GM12878 (cell line): ENCODE measurements around the gene ZBTB6. TPM values are rescaled to one million over a fixed set of nuclear protein-coding genes. Genes with fewer than 3 reads are reported as not detected.

Experiments
- ATAC-seq: fragments of 200-7000 bp; cut with Tn5 transposase; 3 replicates; pipeline ENCODE4 v1.9.1; 2020; ENCODE audit warnings: mild to moderate bottlenecking, moderate library complexity
- BruUV-seq: library from RNA; stranded (reverse); fragments of 400-500 nt; replicated peaks from 2 replicates; lab custom pipeline; 2021; lab: Mats Ljungman, UMichigan
- CTCF ChIA-PET: fragments of 300-600 bp; sonication (Branson Sonifier 250); formaldehyde crosslinking; extraction: SDS; loops from one replicate; lab custom pipeline; 2021; ENCODE audit warnings: inconsistent platforms; lab: Yijun Ruan, JAX
- POLR2A ChIA-PET: fragments of 350-600 bp; formaldehyde crosslinking; extraction: SDS; loops from one replicate; lab custom pipeline; 2021; ENCODE audit warnings: inconsistent platforms; lab: Charles Lee
- RAD21 ChIA-PET: fragments of 300-600 bp; sonication (Branson Sonifier 250); formaldehyde crosslinking; loops from one replicate; lab custom pipeline; 2023; ENCODE audit warnings: antibody characterized with exemption; ENCODE audit not compliant: unreplicated experiment; lab: Charles Lee
- SMC1A ChIA-PET: fragments of 300-600 bp; sonication (Branson Sonifier 250); formaldehyde crosslinking; loops from one replicate; lab custom pipeline; 2023; ENCODE audit not compliant: unreplicated experiment, uncharacterized antibody; lab: Charles Lee
- DNase-seq: peaks from one replicate; pipeline ENCODE4 v3.0.0-alpha.2; 2011; ENCODE audit warnings: low read depth, low spot score
- FAIRE-seq: peaks from 3 replicates; lab custom pipeline; 2011; peaks lifted over from hg19 to GRCh38; lab: Jason Lieb, UNC
- H2AFZ ChIP-seq: 2 replicates; pipeline ENCODE4 v1.6.0; 2011; ENCODE audit warnings: low read depth, low read length, control low read depth; ENCODE audit not compliant: control insufficient read depth
- H3K27ac ChIP-seq: 2 replicates; pipeline ENCODE4 v1.5.1; 2011; ENCODE audit warnings: control low read depth; ENCODE audit not compliant: control insufficient read depth, insufficient read depth
- H3K27me3 ChIP-seq, 2 experiments: replicated peaks in 1 of 2; 2 replicates each; pipeline versions ENCODE4 v1.6.0 to v1.6.1; 2011; ENCODE audit warnings: low read length in 1 of 2; ENCODE audit not compliant: control insufficient read depth in 2 of 2, insufficient read depth in 2 of 2
- H3K36me3 ChIP-seq, 2 experiments: 2 replicates each; pipeline ENCODE4 v1.5.1; 2011; ENCODE audit warnings: low read length in 1 of 2; ENCODE audit not compliant: control insufficient read depth in 2 of 2, insufficient read depth in 2 of 2
- H3K4me1 ChIP-seq: 2 replicates; pipeline ENCODE4 v1.6.1; 2011; ENCODE audit warnings: mild to moderate bottlenecking, low read length, moderate library complexity, mixed read lengths; ENCODE audit not compliant: control insufficient read depth, insufficient read depth
- H3K4me2 ChIP-seq: 2 replicates; pipeline ENCODE4 v1.6.0; 2011; ENCODE audit warnings: control low read depth; ENCODE audit not compliant: control insufficient read depth, insufficient read depth
- H3K4me3 ChIP-seq: fragments of 200-600 bp; sonication (generic); 2 replicates; pipeline ENCODE4 v1.5.1; 2016
- H3K79me2 ChIP-seq: 2 replicates; pipeline ENCODE4 v1.6.0; 2011; ENCODE audit warnings: low read length; ENCODE audit not compliant: control insufficient read depth, insufficient read depth
- H3K9ac ChIP-seq: 2 replicates; pipeline ENCODE4 v1.8.0; 2011; ENCODE audit warnings: low read length, control low read depth, mixed read lengths; ENCODE audit not compliant: control insufficient read depth, insufficient read depth
- H3K9me3 ChIP-seq: replicated peaks from 3 replicates; pipeline ENCODE4 v1.5.1; 2011; ENCODE audit warnings: mild to moderate bottlenecking, low read length; ENCODE audit not compliant: control insufficient read depth, insufficient read depth
- H4K20me1 ChIP-seq: 2 replicates; pipeline ENCODE4 v1.6.0; 2011; ENCODE audit not compliant: control insufficient read depth, insufficient read depth
- CUX1 ChIP-seq: IDR thresholded peaks from 2 replicates; pipeline ENCODE4 v1.6.1; 2012; ENCODE audit warnings: improper control_type of control experiment, low read depth, low read length; ENCODE audit not compliant: insufficient replicate concordance
- NFYA ChIP-seq: IDR thresholded peaks from 2 replicates; pipeline ENCODE4 v1.6.1; 2011; ENCODE audit warnings: low read depth, mild to moderate bottlenecking, low read length, improper control_type of control experiment, borderline replicate concordance
- ZNF687 ChIP-seq: fragments of 450-650 bp; IDR thresholded peaks from 2 replicates; pipeline ENCODE4 v1.6.1; 2017; ENCODE audit warnings: mild to moderate bottlenecking, moderate library complexity
- WGBS: methylation state at CpG from one replicate; pipeline ENCODE4 v1.1.6; 2016; ENCODE audit warnings: low lambda C conversion rate; ENCODE audit not compliant: insufficient replicate concordance, insufficient coverage; ENCODE audit errors: missing lambda C conversion rate; 5-methylcytosine and 5-hydroxymethylcytosine counted together
- in situ Hi-C: fragments of 300-500 bp; cut with MboI; formaldehyde crosslinking; loops from 9 replicates; pipeline ENCODE4 v1.14.3; 2018; ENCODE audit warnings: mixed read lengths
- intact Hi-C: fragments of 100-400 bp; cut with micrococcal nuclease; formaldehyde crosslinking; loops from one replicate; pipeline ENCODE4 v1.14.2; 2022; ENCODE audit not compliant: unreplicated experiment
- polyA plus RNA-seq, 11 experiments: library from polyadenylated mRNA; depleted of rRNA in 4 of 11; unstranded in 6 of 11; stranded (reverse) in 5 of 11; fragments of >200 nt; fragmentation: Nextera tagmentation in 4 of 11; fragmentation: Illumina TruSeq in 1 of 11; extraction: Ambion mirVana in 4 of 11; extraction: Trizol in 1 of 11; gene quantifications; 1 replicate in 1 of 11; 2 replicates in 10 of 11; pipeline versions ENCODE4 v1.2.1 to v1.2.3, GENCODE V29; 2011 to 2016; ENCODE audit warnings: inconsistent platforms in 2 of 11, missing spikeins in 2 of 11, low read depth in 1 of 11
- total RNA-seq, 4 experiments: library from RNA; depleted of rRNA in 3 of 4; stranded (reverse); fragments of >200 nt in 3 of 4; fragmentation: Illumina TruSeq in 1 of 4; extraction: Trizol in 1 of 4; gene quantifications; 2 replicates each; pipeline versions ENCODE4 v1.2.1 to v1.2.3, GENCODE V29; 2013 to 2021

ZBTB6 gene
- total and polyA plus RNA-seq, 10 of the 15 experiments (the other 5 are each of a cell fraction or from before 2014, with no cell fraction given), result 1.7 to 11.5 (median 7.0) TPM

GRCh38 chr9:122936883-122937282 is 23.8 kb upstream of the ZBTB6 start:
- Histone ChIP-seq H3K4me3 (no peak overlapping the region), H4K20me1 (no peaks in the 10 kb centered on the region), H3K36me3 (peaks cover 0 to 19% of the 10 kb centered on the region in 2 experiments; a peak in 1 of 4 replicates), H3K4me1 (peaks cover 9% of the 10 kb centered on the region; the same call in 1 of the 2 replicates), H3K9me3 (no peaks in the 10 kb centered on the region), H3K27ac (no peak overlapping the region), H2AFZ (no peak overlapping the region), H3K9ac (no peak overlapping the region), H3K79me2 (peaks cover 44% of the 10 kb centered on the region), H3K4me2 (no peak overlapping the region), H3K27me3 (no peaks in the 10 kb centered on the region)
- ATAC-seq, result no peak
- ChIA-PET SMC1A (interaction anchor here (2.4 kb wide), 1 partner anchor 11 kb away, joined by 6 read pairs; no protein-coding TSS in a partner anchor), CTCF (no interaction called here), RAD21 (no interaction called here), POLR2A (no interaction called here)
- intact Hi-C loops (no loop called here), in situ Hi-C loops (no loop called here)
- WGBS, result 5% methylated on average over 1 of the region's 1 CpG
- DNase-seq, result no peak
- TF ChIP-seq ZNF687, result no peak
- no peak for TF ChIP-seq CUX1
- TF ChIP-seq NFYA, result no peak
- BruUV-seq, result no TSS peak
- FAIRE-seq, result no peak
